Trophoblast cell (in vitro differentiated cells and primary cell): Measurements from ENCODE around the gene RCHY1.
"Not testable (repeated sequence)": the region's sequence is repeated elsewhere in the genome, so short reads cannot be mapped to it uniquely, and the experiment has no call there.

ENCODE experiments used
- DNase-seq, 2 donors: peaks; one replicate each; pipeline ENCODE4 v3.0.0-alpha.2; 2016
- H2AFZ ChIP-seq: 2 replicates; pipeline ENCODE4 v1.6.1; 2013; ENCODE audit warnings: low read length, moderate library complexity, mild to moderate bottlenecking; ENCODE audit not compliant: insufficient read depth, poor library complexity
- H2AK5ac ChIP-seq: 2 replicates; pipeline ENCODE4 v1.6.1; 2013; ENCODE audit warnings: mild to moderate bottlenecking, low read length
- H2BK120ac ChIP-seq: 2 replicates; pipeline ENCODE4 v1.6.1; 2013; ENCODE audit warnings: low read length, mild to moderate bottlenecking, moderate library complexity; ENCODE audit not compliant: insufficient read depth, poor library complexity
- H2BK12ac ChIP-seq: 2 replicates; pipeline ENCODE4 v1.6.1; 2013; ENCODE audit warnings: mild to moderate bottlenecking, low read length, moderate library complexity
- H2BK5ac ChIP-seq: 2 replicates; pipeline ENCODE4 v1.6.1; 2013; ENCODE audit warnings: low read length, low read depth, moderate library complexity, mild to moderate bottlenecking; ENCODE audit not compliant: poor library complexity
- H3K14ac ChIP-seq: 2 replicates; pipeline ENCODE4 v1.6.1; 2013; ENCODE audit warnings: mild to moderate bottlenecking, low read length
- H3K18ac ChIP-seq: 2 replicates; pipeline ENCODE4 v1.6.1; 2013; ENCODE audit warnings: mild to moderate bottlenecking, low read length
- H3K23ac ChIP-seq: 2 replicates; pipeline ENCODE4 v1.6.1; 2013; ENCODE audit warnings: low read length
- H3K27ac ChIP-seq: 2 replicates; pipeline ENCODE4 v1.5.1; 2013; ENCODE audit warnings: low read depth, mild to moderate bottlenecking, inconsistent platforms, low read length, moderate library complexity
- H3K27me3 ChIP-seq: 2 replicates; pipeline ENCODE4 v1.6.1; 2013; ENCODE audit warnings: inconsistent platforms, mild to moderate bottlenecking, low read length, moderate library complexity; ENCODE audit not compliant: insufficient read depth
- H3K36me3 ChIP-seq, 2 experiments: 1 replicate in 1 of 2; 2 replicates in 1 of 2; pipeline ENCODE4 v1.6.1; 2013; ENCODE audit warnings: low read length in 2 of 2, mild to moderate bottlenecking in 2 of 2, moderate library complexity in 1 of 2; ENCODE audit not compliant: insufficient read depth in 2 of 2, control insufficient read depth in 1 of 2
- H3K4ac ChIP-seq: 2 replicates; pipeline ENCODE4 v1.6.1; 2013; ENCODE audit warnings: low read depth, mild to moderate bottlenecking, low read length, moderate library complexity
- H3K4me1 ChIP-seq, 2 experiments: 1 replicate in 1 of 2; 2 replicates in 1 of 2; pipeline ENCODE4 v1.6.1; 2013; ENCODE audit warnings: low read length in 2 of 2, mild to moderate bottlenecking in 2 of 2, moderate library complexity in 1 of 2; ENCODE audit not compliant: insufficient read depth in 2 of 2, control insufficient read depth in 1 of 2
- H3K4me2 ChIP-seq: 2 replicates; pipeline ENCODE4 v1.6.1; 2013; ENCODE audit warnings: inconsistent platforms, mild to moderate bottlenecking, low read length, moderate library complexity
- H3K4me3 ChIP-seq: 2 replicates; pipeline ENCODE4 v1.5.1; 2013; ENCODE audit warnings: mild to moderate bottlenecking, low read depth, low read length, inconsistent platforms
- H3K79me1 ChIP-seq: one replicate; pipeline ENCODE4 v1.6.1; 2013; ENCODE audit warnings: low read length
- H3K79me2 ChIP-seq: 2 replicates; pipeline ENCODE4 v1.6.1; 2013; ENCODE audit warnings: low read length, mild to moderate bottlenecking; ENCODE audit not compliant: control insufficient read depth, insufficient read depth, poor library complexity
- H3K9ac ChIP-seq: 2 replicates; pipeline ENCODE4 v1.6.1; 2013; ENCODE audit warnings: mild to moderate bottlenecking, low read length
- H3K9me3 ChIP-seq: 2 replicates; pipeline ENCODE4 v1.6.1; 2013; ENCODE audit warnings: low read depth, mild to moderate bottlenecking, control low read depth, inconsistent platforms, low read length; ENCODE audit not compliant: insufficient read depth
- H4K12ac ChIP-seq: 2 replicates; pipeline ENCODE4 v1.6.1; 2013; ENCODE audit warnings: low read depth, mild to moderate bottlenecking, low read length, moderate library complexity
- H4K8ac ChIP-seq: 2 replicates; pipeline ENCODE4 v1.6.1; 2013; ENCODE audit warnings: low read depth, mild to moderate bottlenecking, low read length, moderate library complexity
- H4K91ac ChIP-seq: one replicate; pipeline ENCODE4 v1.6.1; 2013; ENCODE audit warnings: low read depth, mild to moderate bottlenecking, low read length, moderate library complexity
- WGBS: extraction: QIAGEN DNeasy Blood & Tissue Kit; methylation state at CpG from one replicate; pipeline ENCODE4 v1.1.7; 2013; ENCODE audit warnings: missing lambda C conversion rate; ENCODE audit not compliant: insufficient read length, insufficient coverage; ENCODE audit errors: extremely low coverage; 5-methylcytosine and 5-hydroxymethylcytosine counted together

Gene RCHY1

DNA sequence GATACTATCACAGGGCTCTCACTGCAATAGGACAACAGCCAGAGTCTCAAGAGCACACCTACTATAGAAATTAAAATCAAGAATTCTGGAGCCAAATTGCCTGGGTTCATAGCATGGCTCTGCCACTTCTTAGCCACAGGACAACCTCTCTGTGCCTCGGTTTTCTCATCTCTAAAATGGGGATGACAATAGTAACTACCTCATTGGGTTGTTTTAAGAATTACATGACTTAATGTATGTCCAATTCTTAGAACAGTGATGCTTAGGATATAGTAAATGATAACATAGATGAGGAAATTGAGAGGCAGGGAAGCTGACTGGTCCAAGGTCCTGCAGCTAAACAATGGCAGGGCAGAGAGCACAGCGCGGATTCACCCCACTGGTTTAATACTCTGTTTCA, 30.7 kb upstream of the RCHY1 start:
- H3K23ac ChIP-seq: no peak overlapping the region
- H2AFZ ChIP-seq: no peak overlapping the region
- no peak for DNase-seq
- peaks cover 9% of the 10 kb centered on the region for H3K79me1 ChIP-seq
- H4K8ac ChIP-seq: no peak overlapping the region
- H3K4me3 ChIP-seq: no peak overlapping the region
- peak overlapping the region; percentile 3 for H2BK12ac ChIP-seq
- H3K14ac ChIP-seq: no peak overlapping the region
- H4K12ac ChIP-seq: no peak overlapping the region
- no CpG with 5 or more reads among the region's 3 CpGs for WGBS
- H3K27ac ChIP-seq: no peak overlapping the region
- H2BK5ac ChIP-seq: no peak overlapping the region
- H2AK5ac ChIP-seq: peak overlapping the region; percentile 49
- no peaks in the 10 kb centered on the region for H3K79me2 ChIP-seq
- H3K9ac ChIP-seq: no peak overlapping the region
- peak overlapping the region; percentile 38 for H4K91ac ChIP-seq
- peaks cover 0 to 2% of the 10 kb centered on the region in 2 experiments for H3K36me3 ChIP-seq
- no peak overlapping the region for H3K18ac ChIP-seq
- peaks cover 4 to 8% of the 10 kb centered on the region in 2 experiments for H3K4me1 ChIP-seq
- H2BK120ac ChIP-seq: no peak overlapping the region
- no peak overlapping the region for H3K4me2 ChIP-seq
- no peak overlapping the region for H3K4ac ChIP-seq
- H3K9me3 ChIP-seq: no peaks in the 10 kb centered on the region
- no peaks in the 10 kb centered on the region for H3K27me3 ChIP-seq

DNA sequence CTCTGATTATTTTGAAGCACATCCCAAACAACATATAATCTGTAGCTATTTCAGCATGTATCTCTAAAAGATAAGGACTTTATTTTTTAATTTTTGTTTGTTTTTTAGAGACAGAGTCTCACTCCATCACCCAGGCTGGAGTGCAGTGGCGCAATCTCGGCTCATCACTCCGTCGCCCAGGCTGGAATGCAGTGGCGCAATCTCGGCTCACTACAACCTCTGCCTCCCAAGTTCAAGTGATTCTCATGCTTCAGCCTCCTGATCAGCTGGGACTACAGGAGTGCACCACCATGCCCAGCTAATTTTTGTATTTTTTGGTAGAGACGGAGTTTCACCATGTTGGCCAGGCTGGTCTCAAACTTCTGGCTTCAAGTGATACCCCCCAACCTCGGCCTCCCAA, 30.0 kb upstream of the RCHY1 start:
- H3K9ac ChIP-seq, H3K14ac ChIP-seq, H3K4me2 ChIP-seq, H3K27me3 ChIP-seq, H4K12ac ChIP-seq, H4K8ac ChIP-seq, H3K79me2 ChIP-seq, H3K18ac ChIP-seq, H2AFZ ChIP-seq, H3K4me1 ChIP-seq, H3K36me3 ChIP-seq, H2BK120ac ChIP-seq, H2AK5ac ChIP-seq, H2BK5ac ChIP-seq, H3K23ac ChIP-seq, H4K91ac ChIP-seq, H3K9me3 ChIP-seq, H3K4me3 ChIP-seq, H3K4ac ChIP-seq, H3K27ac ChIP-seq, H3K79me1 ChIP-seq: not testable (repeated sequence)
- no CpG with 5 or more reads among the region's 8 CpGs for WGBS
- peak overlapping the region; percentile 62 for H2BK12ac ChIP-seq
- DNase-seq: peak; percentile 48 to 58

DNA sequence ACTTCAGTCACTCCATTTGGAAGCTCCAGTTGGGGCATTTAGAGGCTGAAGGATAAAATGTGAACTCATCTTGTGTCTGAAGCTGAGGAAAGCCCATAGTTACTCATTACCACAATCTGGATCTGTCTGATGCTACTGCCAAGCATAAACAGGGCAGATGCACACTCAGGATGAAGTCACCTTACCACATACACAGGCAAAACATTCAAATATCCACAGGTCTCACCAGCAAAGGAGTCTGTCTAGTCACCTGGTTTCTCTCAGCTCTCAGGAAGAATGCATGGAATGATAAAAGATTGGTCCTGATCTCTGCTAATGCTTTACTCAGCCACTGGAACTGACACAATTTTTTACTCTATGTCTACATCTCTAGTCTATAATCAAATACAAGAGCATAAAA, 28.6 kb upstream of the RCHY1 start:
- H3K9me3 ChIP-seq: no peaks in the 10 kb centered on the region
- peaks cover 2 to 4% of the 10 kb centered on the region in 2 experiments for H3K4me1 ChIP-seq
- H3K79me2 ChIP-seq: no peaks in the 10 kb centered on the region
- H2BK12ac ChIP-seq: no peak overlapping the region
- peak; percentile 57 to 76 for DNase-seq
- H3K9ac ChIP-seq: no peak overlapping the region
- H3K27ac ChIP-seq: peak overlapping the region; percentile 64
- H3K14ac ChIP-seq: no peak overlapping the region
- no peak overlapping the region for H2AFZ ChIP-seq
- no peak overlapping the region for H3K23ac ChIP-seq
- H3K4ac ChIP-seq: no peak overlapping the region
- no peak overlapping the region for H3K4me2 ChIP-seq
- H2BK5ac ChIP-seq: no peak overlapping the region
- no peak overlapping the region for H4K8ac ChIP-seq
- no peak overlapping the region for H3K4me3 ChIP-seq
- H2BK120ac ChIP-seq: no peak overlapping the region
- peaks cover 9% of the 10 kb centered on the region for H3K79me1 ChIP-seq
- H3K27me3 ChIP-seq: no peaks in the 10 kb centered on the region
- no peak overlapping the region for H4K91ac ChIP-seq
- peaks cover 0 to 2% of the 10 kb centered on the region in 2 experiments for H3K36me3 ChIP-seq
- no peak overlapping the region for H2AK5ac ChIP-seq
- no peak overlapping the region for H3K18ac ChIP-seq
- H4K12ac ChIP-seq: no peak overlapping the region

DNA sequence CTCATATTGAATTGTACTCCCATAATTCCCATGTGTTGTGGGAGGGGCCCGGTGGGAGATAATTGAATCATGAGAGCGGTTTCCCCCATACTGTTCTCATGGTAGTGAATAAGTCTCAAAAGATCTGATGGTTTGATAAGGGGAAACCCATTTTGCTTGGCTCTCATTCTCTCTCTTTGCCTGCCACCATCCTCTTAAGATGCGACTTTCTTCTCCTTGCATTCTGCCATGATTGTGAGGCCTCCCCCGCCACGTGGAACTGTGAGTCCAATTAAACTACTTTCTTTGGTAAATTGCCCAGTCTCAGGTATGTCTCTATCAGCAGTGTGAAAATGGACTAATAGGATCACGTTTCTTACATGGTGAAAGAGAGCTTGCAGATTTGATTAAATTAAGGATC, 23.1 kb upstream of the RCHY1 start:
- H4K8ac ChIP-seq, H3K14ac ChIP-seq, H3K36me3 ChIP-seq, H3K4me3 ChIP-seq, H2AFZ ChIP-seq, H3K27me3 ChIP-seq, H2BK5ac ChIP-seq, H3K18ac ChIP-seq, H3K27ac ChIP-seq, H3K4ac ChIP-seq, H3K4me2 ChIP-seq, H3K79me1 ChIP-seq, H3K9ac ChIP-seq, H4K91ac ChIP-seq, H3K23ac ChIP-seq, DNase-seq, H2BK12ac ChIP-seq, H3K4me1 ChIP-seq, H3K79me2 ChIP-seq, H2AK5ac ChIP-seq, H3K9me3 ChIP-seq, H4K12ac ChIP-seq, H2BK120ac ChIP-seq: not testable (repeated sequence)
- WGBS: no CpG with 5 or more reads among the region's 6 CpGs

DNA sequence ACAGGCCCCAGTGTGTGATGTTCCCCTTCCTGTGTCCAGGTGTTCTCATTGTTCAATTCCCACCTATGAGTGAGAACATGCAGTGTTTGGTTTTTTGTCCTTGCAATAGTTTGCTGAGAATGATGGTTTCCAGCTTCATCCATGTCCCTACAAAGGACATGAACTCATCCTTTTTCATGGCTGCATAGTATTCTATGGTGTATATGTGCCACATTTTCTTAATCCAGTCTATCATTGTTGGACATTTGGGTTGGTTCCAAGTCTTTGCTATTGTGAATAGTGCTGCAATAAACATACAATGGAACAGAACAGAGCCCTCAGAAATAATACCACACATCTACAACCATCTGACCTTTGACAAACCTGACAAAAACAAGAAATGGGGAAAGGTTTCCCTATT, 19.7 kb upstream of the RCHY1 start:
- not testable (repeated sequence) for H3K18ac ChIP-seq

More for the DNA sequence above, 19.7 kb upstream of the RCHY1 start:
- not testable (repeated sequence) for H3K27me3 ChIP-seq, H2AFZ ChIP-seq, H4K91ac ChIP-seq, H3K23ac ChIP-seq, H3K4me1 ChIP-seq, H3K4ac ChIP-seq, H3K4me3 ChIP-seq, H3K79me2 ChIP-seq, DNase-seq, H3K9ac ChIP-seq, H4K8ac ChIP-seq, H2AK5ac ChIP-seq, H3K14ac ChIP-seq, H3K27ac ChIP-seq, H3K79me1 ChIP-seq, H2BK12ac ChIP-seq, H2BK5ac ChIP-seq, H3K9me3 ChIP-seq, H3K4me2 ChIP-seq, H2BK120ac ChIP-seq, H4K12ac ChIP-seq
- peaks cover 4 to 17% of the 10 kb centered on the region in 2 experiments for H3K36me3 ChIP-seq
